Panc1 (cell line): Measurements from ENCODE around the gene CCL22. TPM values are rescaled to one million over a fixed set of nuclear protein-coding genes. Genes with fewer than 3 reads are reported as not detected.

Experiments used
- ATAC-seq: fragments of 200-7000 bp; cut with Tn5 transposase; 2 replicates; pipeline ENCODE4 v1.9.1; 2020; ENCODE audit warnings: mild to moderate bottlenecking, moderate library complexity
- BruUV-seq: library from RNA; stranded (reverse); fragments of 400-500 nt; replicated peaks from 2 replicates; lab custom pipeline; 2021; lab: Mats Ljungman, UMichigan
- CTCF ChIA-PET: fragments of 300-600 bp; sonication (Branson Sonifier 250); formaldehyde crosslinking; loops from one replicate; lab custom pipeline; 2022; ENCODE audit warnings: antibody characterized with exemption; lab: Charles Lee
- POLR2A ChIA-PET: fragments of 300-600 bp; sonication (Branson Sonifier 250); formaldehyde crosslinking; loops from one replicate; lab custom pipeline; 2022; ENCODE audit warnings: antibody characterized with exemption; lab: Charles Lee
- DNase-seq: peaks from one replicate; pipeline ENCODE4 v3.0.0-alpha.2; 2010; ENCODE audit warnings: low read depth, low spot score
- H3K27ac ChIP-seq: 2 replicates; pipeline ENCODE4 v1.5.1; 2011; ENCODE audit warnings: mild to moderate bottlenecking, low read length, inconsistent platforms
- H3K27me3 ChIP-seq: fragments of 200-500 bp; sonication (Bioruptor generic); 2 replicates; pipeline ENCODE4 v1.6.0; 2014; ENCODE audit warnings: low read length, inconsistent platforms; ENCODE audit not compliant: control insufficient read depth, insufficient read depth
- H3K36me3 ChIP-seq: fragments of 200-500 bp; sonication (Bioruptor generic); 2 replicates; pipeline ENCODE4 v1.5.1; 2014; ENCODE audit warnings: inconsistent platforms, mild to moderate bottlenecking, low read length, moderate library complexity; ENCODE audit not compliant: control insufficient read depth, insufficient read depth
- H3K4me1 ChIP-seq: 2 replicates; pipeline ENCODE4 v1.5.1; 2011; ENCODE audit warnings: inconsistent platforms, mild to moderate bottlenecking, low read length, moderate library complexity; ENCODE audit not compliant: control insufficient read depth, insufficient read depth
- H3K4me3 ChIP-seq, 2 experiments: 2 replicates each; pipeline ENCODE4 v1.5.1; 2011 to 2012; ENCODE audit warnings: low read depth in 2 of 2, low read length in 2 of 2, mild to moderate bottlenecking in 2 of 2, inconsistent platforms in 1 of 2, moderate library complexity in 1 of 2
- H3K9me3 ChIP-seq: fragments of 200-500 bp; sonication (Bioruptor generic); 2 replicates; pipeline ENCODE4 v1.5.1; 2014; ENCODE audit warnings: low read depth, mild to moderate bottlenecking, inconsistent platforms, low read length, moderate library complexity; ENCODE audit not compliant: control insufficient read depth, insufficient read depth
- POLR2AphosphoS5 ChIP-seq: IDR thresholded peaks from 2 replicates; pipeline ENCODE4 v1.6.1; 2012; ENCODE audit warnings: mild to moderate bottlenecking, low read depth, low read length, moderate library complexity
- REST ChIP-seq, 2 experiments: IDR thresholded peaks; 2 replicates each; pipeline ENCODE4 v1.6.1; 2011 to 2012; ENCODE audit warnings: low read depth in 2 of 2, control low read depth in 1 of 2, low read length in 1 of 2, mild to moderate bottlenecking in 1 of 2, moderate library complexity in 1 of 2; ENCODE audit not compliant: insufficient read depth in 1 of 2
- SIN3A ChIP-seq: IDR thresholded peaks from 2 replicates; pipeline ENCODE4 v1.6.1; 2012; ENCODE audit warnings: low read depth, mild to moderate bottlenecking, low read length, moderate library complexity, borderline replicate concordance; ENCODE audit not compliant: insufficient read depth
- TCF7L2 ChIP-seq: IDR thresholded peaks from 2 replicates; pipeline ENCODE4 v1.6.1; 2011; ENCODE audit warnings: mild to moderate bottlenecking, low read depth, low read length, inconsistent platforms
- in situ Hi-C: cut with HindIII; loops from 2 replicates; pipeline ENCODE4 v1.10.0; 2016; ENCODE audit warnings: low sequenced_read_pairs, low pct_unique_long_range_greater_than_20kb
- intact Hi-C: fragments of 100-400 bp; cut with micrococcal nuclease; formaldehyde crosslinking; loops from one replicate; pipeline ENCODE4 v1.10.0; 2022; ENCODE audit not compliant: unreplicated experiment
- total RNA-seq: library from RNA; stranded (reverse); gene quantifications from one replicate; pipeline ENCODE4 v1.2.1, GENCODE V29; 2021; ENCODE audit not compliant: unreplicated experiment
- TF ChIP-seq, protein P1 (sequence below): fragments of 450-650 bp; IDR thresholded peaks from 2 replicates; pipeline ENCODE4 v1.5.1; 2017; ENCODE audit warnings: mild to moderate bottlenecking

Gene CCL22
- total RNA-seq, 1 experiment from 2014 or later, result 0.39 TPM

GRCh38 chr16:57371494-57372371, 13.2 kb downstream of the CCL22 start:
- Histone ChIP-seq H3K9me3 (no peaks in the 10 kb centered on the region), H3K27ac (no peak overlapping the region), H3K4me3 (peak overlapping the region; percentile 41 to 59), H3K36me3 (no peaks in the 10 kb centered on the region), H3K4me1 (peaks cover 23% of the 10 kb centered on the region), H3K27me3 (no peaks in the 10 kb centered on the region)
- no TSS peak for BruUV-seq
- intact Hi-C loops, result loop anchor here (5.0 kb wide), 2 partner anchors 54 to 69 kb away; no protein-coding TSS in a partner anchor
- TF ChIP-seq TCF7L2, result no peak
- TF ChIP-seq SIN3A, result no peak
- no peak for TF ChIP-seq REST (IDR thresholded peaks at IDR 0.05; ENCODE audit: insufficient read depth in 1 of 2, low read depth in 2 of 2, low read length in 1 of 2)
- TF ChIP-seq, protein P1, sequence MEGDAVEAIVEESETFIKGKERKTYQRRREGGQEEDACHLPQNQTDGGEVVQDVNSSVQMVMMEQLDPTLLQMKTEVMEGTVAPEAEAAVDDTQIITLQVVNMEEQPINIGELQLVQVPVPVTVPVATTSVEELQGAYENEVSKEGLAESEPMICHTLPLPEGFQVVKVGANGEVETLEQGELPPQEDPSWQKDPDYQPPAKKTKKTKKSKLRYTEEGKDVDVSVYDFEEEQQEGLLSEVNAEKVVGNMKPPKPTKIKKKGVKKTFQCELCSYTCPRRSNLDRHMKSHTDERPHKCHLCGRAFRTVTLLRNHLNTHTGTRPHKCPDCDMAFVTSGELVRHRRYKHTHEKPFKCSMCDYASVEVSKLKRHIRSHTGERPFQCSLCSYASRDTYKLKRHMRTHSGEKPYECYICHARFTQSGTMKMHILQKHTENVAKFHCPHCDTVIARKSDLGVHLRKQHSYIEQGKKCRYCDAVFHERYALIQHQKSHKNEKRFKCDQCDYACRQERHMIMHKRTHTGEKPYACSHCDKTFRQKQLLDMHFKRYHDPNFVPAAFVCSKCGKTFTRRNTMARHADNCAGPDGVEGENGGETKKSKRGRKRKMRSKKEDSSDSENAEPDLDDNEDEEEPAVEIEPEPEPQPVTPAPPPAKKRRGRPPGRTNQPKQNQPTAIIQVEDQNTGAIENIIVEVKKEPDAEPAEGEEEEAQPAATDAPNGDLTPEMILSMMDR, result no peak
- no peak for TF ChIP-seq POLR2AphosphoS5
- CTCF ChIA-PET, result no interaction called here
- ATAC-seq, result no peak; the same call in 1 of the 2 replicates
- in situ Hi-C loops, result no loop called here
- no peak for DNase-seq
- POLR2A ChIA-PET, result interaction anchor here (0.7 kb wide), 1 partner anchor 38 kb away, joined by 3 read pairs; no protein-coding TSS in a partner anchor

DNA sequence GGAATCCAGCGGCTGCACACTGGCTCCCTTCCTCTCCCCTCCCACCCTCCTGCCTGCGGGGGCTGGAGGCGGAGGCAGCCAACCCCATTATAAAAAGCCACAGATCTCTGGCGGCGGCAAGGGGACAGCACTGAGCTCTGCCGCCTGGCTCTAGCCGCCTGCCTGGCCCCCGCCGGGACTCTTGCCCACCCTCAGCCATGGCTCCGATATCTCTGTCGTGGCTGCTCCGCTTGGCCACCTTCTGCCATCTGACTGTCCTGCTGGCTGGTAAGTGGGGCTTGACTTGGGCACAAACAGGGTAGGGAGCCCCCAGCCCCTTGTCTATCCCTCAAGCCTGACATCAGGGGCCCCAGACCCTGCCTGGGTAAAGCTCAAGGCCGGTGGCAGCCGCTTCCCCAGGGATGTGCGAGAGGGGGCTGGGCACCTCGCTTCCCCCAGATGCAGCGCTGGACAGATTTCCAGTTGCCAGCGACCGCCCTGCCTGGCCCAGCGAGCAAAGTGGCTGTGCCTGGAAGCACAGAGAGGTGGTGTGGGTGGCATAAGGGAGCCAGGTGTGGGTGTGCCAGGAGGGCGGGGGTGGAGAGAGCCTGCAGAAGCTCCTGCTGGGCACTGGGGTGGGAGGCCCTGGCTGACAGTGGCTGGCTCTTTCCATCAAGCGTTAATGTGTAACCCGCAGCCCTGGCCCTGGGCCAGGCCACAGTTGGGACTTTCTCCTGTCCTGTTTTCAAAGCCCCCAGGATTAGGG, 14.0 kb downstream of the CCL22 start, which contains the start of gene CX3CL1:
Gene CX3CL1 (plus strand): TSS at position 119 of the 745 bp plus-strand sequence. CDS start 79 bp downstream, at position 198.
- in situ Hi-C loops, result no loop called here
- BruUV-seq, result no TSS peak
- Histone ChIP-seq H3K36me3 (no peaks in the 10 kb centered on the region), H3K4me3 (peak within 1 kb of the TSS; percentile 41 to 59), H3K27me3 (no peaks in the 10 kb centered on the region), H3K9me3 (no peaks in the 10 kb centered on the region), H3K4me1 (peaks cover 31% of the 10 kb centered on the region), H3K27ac (peak within 1 kb of the TSS; percentile 69)
- intact Hi-C loops, result loop anchor here (5.0 kb wide), 2 partner anchors 55 to 70 kb away; no protein-coding TSS in a partner anchor
- TF ChIP-seq TCF7L2, result no peak
- TF ChIP-seq SIN3A, result no peak
- TF ChIP-seq REST (IDR thresholded peaks at IDR 0.05; ENCODE audit: insufficient read depth in 1 of 2, low read depth in 2 of 2, low read length in 1 of 2), result no peak
- TF ChIP-seq POLR2AphosphoS5, result no peak
- TF ChIP-seq, protein P1, result no peak
- ChIA-PET POLR2A (interaction anchor here (0.7 kb wide), 1 partner anchor 37 kb away, joined by 3 read pairs; no protein-coding TSS in a partner anchor), CTCF (interaction anchor here (0.6 kb wide), 1 partner anchor 40 kb away, joined by 3 read pairs; no protein-coding TSS in a partner anchor)
- ATAC-seq (peak; percentile 68), DNase-seq (no peak)
